Upper lobe of left lung (tissue), 6 donors: ENCODE data around the gene CRIP2. TPM values are rescaled to one million over a fixed set of nuclear protein-coding genes. Genes with fewer than 3 reads are reported as not detected.

Experiments
- ATAC-seq, 2 donors: fragments of 200-7000 bp; cut with Tn5 transposase; one replicate each; pipeline ENCODE4 v1.9.1; 2022; ENCODE audit warnings: mild to moderate bottlenecking in 2 of 2, moderate library complexity in 2 of 2; ENCODE audit not compliant: low FRiP score in 2 of 2
- DNase-seq, 2 donors: peaks; one replicate each; pipeline ENCODE4 v3.0.0-alpha.2; 2019 to 2020
- H3K27ac ChIP-seq, 4 donors: fragments of 200-600 bp; sonication (generic); one replicate each; pipeline ENCODE4 v1.5.1; 2016 to 2019
- H3K27me3 ChIP-seq, 4 donors: fragments of 200-600 bp; sonication (generic); one replicate each; pipeline ENCODE4 v1.5.1; 2017 to 2019
- H3K36me3 ChIP-seq, 4 donors: fragments of 200-600 bp; sonication (generic); one replicate each; pipeline ENCODE4 v1.5.1; 2016 to 2019
- H3K4me1 ChIP-seq, 4 donors: fragments of 200-600 bp; sonication (generic); one replicate each; pipeline ENCODE4 v1.5.1; 2018 to 2019
- H3K4me3 ChIP-seq, 4 donors: fragments of 200-600 bp; sonication (generic); one replicate each; pipeline ENCODE4 v1.5.1; 2017 to 2019; ENCODE audit warnings: mild to moderate bottlenecking in 2 of 4, moderate library complexity in 1 of 4
- H3K9me3 ChIP-seq, 4 donors: fragments of 200-600 bp; sonication (generic); one replicate each; pipeline ENCODE4 v1.5.1; 2018 to 2019
- EP300 ChIP-seq, 4 donors: sonication (generic); formaldehyde crosslinking; IDR thresholded peaks; one replicate each; pipeline ENCODE4 v1.5.1; 2017; ENCODE audit warnings: antibody characterized with exemption in 4 of 4, control low read depth in 2 of 4
- POLR2A ChIP-seq, 4 donors: fragments of 450-650 bp; IDR thresholded peaks; one replicate each; pipeline ENCODE4 v1.5.1; 2016 to 2017; ENCODE audit warnings: antibody characterized with exemption in 4 of 4, mild to moderate bottlenecking in 2 of 4
- POLR2AphosphoS5 ChIP-seq, 2 donors: sonication (generic); formaldehyde crosslinking; IDR thresholded peaks; one replicate each; pipeline ENCODE4 v1.5.1; 2017; ENCODE audit warnings: antibody characterized with exemption in 2 of 2
- WGBS, 2 donors: methylation state at CpG; one replicate each; pipeline ENCODE4 v1.1.5; 2017 to 2018; 5-methylcytosine and 5-hydroxymethylcytosine counted together
- total RNA-seq, 6 donors: library from RNA; depleted of rRNA in 4 of 6; stranded (reverse); fragments of >200 nt in 4 of 6; gene quantifications; one replicate each; pipeline versions ENCODE4 v1.1.0 to v1.2.1, GENCODE V29; 2016 to 2021
- TF ChIP-seq, protein P1 (sequence below), 6 experiments: fragments of 450-650 bp in 4 of 6; fragments of 200-600 bp in 2 of 6; sonication (generic) in 2 of 6; IDR thresholded peaks; one replicate each; pipeline ENCODE4 v1.5.1; 2016 to 2019; ENCODE audit warnings: antibody characterized with exemption in 6 of 6
- donor health status: DM: no; HTN: no; CAD: no; lungs with moderate emphysema.
- donor health status: DM: no; HTN: yes; CAD: no; lungs with severe emphysema.

CRIP2 gene
- total RNA-seq, 6 donors from 2014 or later: 55.5 to 422 (median 190) TPM

DNA sequence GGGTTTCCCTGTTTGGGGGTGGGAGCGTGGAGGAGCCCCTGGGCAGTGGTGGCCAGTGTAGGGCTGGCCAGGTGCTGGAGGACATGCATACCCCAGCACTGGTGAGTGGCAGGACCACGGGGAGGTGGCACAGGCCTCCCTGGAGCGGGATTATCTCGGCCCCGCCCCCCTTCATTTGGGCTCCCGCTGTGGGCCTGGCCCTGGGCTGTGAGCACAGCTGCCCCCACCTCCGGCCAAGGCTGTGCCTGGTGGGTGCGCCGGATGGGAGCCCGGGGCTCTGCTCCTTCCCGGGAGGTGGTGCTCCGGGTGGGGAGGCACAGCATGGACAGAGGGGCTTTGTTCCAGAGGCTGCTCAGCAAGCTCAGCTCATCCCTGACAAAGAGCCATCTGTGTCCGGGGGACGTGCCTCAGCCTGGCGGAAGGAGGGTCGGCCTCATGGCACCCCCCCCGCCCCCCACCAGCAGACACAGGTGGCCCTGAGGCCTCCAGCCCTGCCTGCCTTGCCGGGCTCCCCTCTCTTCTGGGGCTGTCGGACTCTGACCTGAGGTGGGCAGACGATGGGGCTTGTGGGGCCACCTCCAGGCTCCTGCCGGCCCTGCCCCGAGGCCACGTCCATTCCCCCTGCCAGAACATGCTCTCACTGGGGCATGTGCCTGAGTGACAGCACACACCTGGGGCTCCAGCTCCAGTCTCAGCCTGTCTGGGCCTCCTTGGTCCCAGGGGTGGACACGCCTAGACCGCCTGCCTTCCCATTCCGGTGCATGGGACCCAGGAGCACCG, 24.8 kb downstream of the CRIP2 start:
- DNase-seq: peak; percentile 15 to 77
- 89 to 97% methylated on average over 4 to 20 of the region's 27 CpGs for WGBS, 2 donors
- TF ChIP-seq POLR2A (IDR thresholded peaks at IDR 0.05) (no peak), POLR2AphosphoS5 (IDR thresholded peaks at IDR 0.05) (no peak), EP300 (IDR thresholded peaks at IDR 0.05) (no peak)
- TF ChIP-seq, protein P1, sequence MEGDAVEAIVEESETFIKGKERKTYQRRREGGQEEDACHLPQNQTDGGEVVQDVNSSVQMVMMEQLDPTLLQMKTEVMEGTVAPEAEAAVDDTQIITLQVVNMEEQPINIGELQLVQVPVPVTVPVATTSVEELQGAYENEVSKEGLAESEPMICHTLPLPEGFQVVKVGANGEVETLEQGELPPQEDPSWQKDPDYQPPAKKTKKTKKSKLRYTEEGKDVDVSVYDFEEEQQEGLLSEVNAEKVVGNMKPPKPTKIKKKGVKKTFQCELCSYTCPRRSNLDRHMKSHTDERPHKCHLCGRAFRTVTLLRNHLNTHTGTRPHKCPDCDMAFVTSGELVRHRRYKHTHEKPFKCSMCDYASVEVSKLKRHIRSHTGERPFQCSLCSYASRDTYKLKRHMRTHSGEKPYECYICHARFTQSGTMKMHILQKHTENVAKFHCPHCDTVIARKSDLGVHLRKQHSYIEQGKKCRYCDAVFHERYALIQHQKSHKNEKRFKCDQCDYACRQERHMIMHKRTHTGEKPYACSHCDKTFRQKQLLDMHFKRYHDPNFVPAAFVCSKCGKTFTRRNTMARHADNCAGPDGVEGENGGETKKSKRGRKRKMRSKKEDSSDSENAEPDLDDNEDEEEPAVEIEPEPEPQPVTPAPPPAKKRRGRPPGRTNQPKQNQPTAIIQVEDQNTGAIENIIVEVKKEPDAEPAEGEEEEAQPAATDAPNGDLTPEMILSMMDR (IDR thresholded peaks at IDR 0.05): no peak

DNA sequence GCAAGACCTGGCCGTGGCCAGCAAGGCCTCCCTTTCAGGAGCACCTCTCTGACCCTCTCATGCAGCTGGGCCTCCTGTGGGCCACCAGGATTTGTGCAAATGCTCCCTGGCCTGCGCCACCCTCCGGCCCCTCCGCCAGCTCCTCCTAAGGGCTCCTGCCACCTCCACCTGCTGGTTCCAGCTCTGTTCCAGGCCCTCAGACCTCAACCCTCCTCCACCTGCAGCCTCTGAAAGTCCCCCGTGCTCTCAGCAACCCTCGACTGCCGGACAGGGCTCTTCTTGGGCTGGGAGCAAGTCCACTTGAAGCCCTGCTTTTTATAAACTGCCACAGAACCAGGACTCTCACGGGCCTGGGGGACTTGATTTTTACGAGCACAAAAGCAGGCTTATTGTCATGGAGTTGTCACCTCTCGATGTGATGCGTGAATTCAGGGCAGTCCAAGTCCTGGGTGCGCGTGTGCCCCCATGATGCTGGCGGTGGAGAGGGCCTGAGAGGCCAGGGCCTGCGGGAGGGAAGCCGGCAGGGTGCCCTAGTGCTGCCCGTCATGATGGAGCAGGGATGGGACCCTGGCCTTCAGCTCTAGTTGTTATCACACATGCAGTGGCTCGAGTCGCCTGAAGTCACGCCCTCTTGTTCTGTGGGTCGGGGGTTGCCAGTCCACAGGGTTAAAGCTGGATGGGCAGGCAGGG, 25.6 kb downstream of the CRIP2 start:
- no peak for ATAC-seq
- H3K36me3 ChIP-seq: peaks cover 0 to 7% (median 2%) of the 10 kb centered on the region in 4 donors
- DNase-seq: peak; percentile 6 to 75
- WGBS, 2 donors: 85 to 88% methylated on average over 18 to 21 of the region's 21 CpGs
- TF ChIP-seq, protein P1 (IDR thresholded peaks at IDR 0.05): no peak
- TF ChIP-seq POLR2AphosphoS5 (IDR thresholded peaks at IDR 0.05) (no peak), POLR2A (IDR thresholded peaks at IDR 0.05) (no peak), EP300 (IDR thresholded peaks at IDR 0.05) (no peak)
- no peaks in the 10 kb centered on the region for H3K4me1 ChIP-seq
- H3K27me3 ChIP-seq: no peaks in the 10 kb centered on the region
- H3K9me3 ChIP-seq: no peaks in the 10 kb centered on the region
- H3K27ac ChIP-seq: no peak overlapping the region
- H3K4me3 ChIP-seq: no peak overlapping the region

More for the DNA sequence above, 24.8 kb downstream of the CRIP2 start:
- no peaks in the 10 kb centered on the region for H3K9me3 ChIP-seq
- H3K27me3 ChIP-seq: no peaks in the 10 kb centered on the region
- no peak overlapping the region for H3K4me3 ChIP-seq
- H3K27ac ChIP-seq: no peak overlapping the region
- H3K36me3 ChIP-seq: peaks cover 0 to 7% (median 2%) of the 10 kb centered on the region in 4 donors
- no peaks in the 10 kb centered on the region for H3K4me1 ChIP-seq
- no peak for ATAC-seq

DNA sequence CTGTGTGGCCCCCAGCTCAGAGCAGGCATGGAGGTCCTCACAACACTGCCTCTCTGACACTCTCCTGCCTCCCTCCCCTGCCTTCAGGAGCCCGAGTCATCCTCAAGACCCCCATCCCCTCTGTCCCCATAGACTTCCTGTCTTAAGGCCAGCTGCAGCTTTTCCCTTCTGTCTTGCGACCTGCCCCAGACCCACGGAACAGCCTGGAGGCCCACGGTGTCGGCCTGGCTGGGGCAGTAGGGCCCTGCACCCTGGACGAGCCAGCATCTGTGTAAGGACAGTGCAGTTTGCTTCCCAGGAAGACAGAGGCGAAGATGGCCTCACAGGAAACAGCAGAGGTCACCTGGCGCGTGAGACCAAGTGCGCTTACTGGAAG, 26.1 kb downstream of the CRIP2 start:
- Histone ChIP-seq H3K27me3 (no peaks in the 10 kb centered on the region), H3K36me3 (peaks cover 0 to 7% (median 2%) of the 10 kb centered on the region in 4 donors), H3K9me3 (no peaks in the 10 kb centered on the region), H3K4me1 (no peaks in the 10 kb centered on the region), H3K4me3 (no peak overlapping the region), H3K27ac (no peak overlapping the region)
- no peak for ATAC-seq
- DNase-seq: peak; percentile 3 to 48
- 64 to 75% methylated on average over 7 to 10 of the region's 10 CpGs for WGBS, 2 donors
- TF ChIP-seq EP300 (IDR thresholded peaks at IDR 0.05) (no peak), POLR2A (IDR thresholded peaks at IDR 0.05) (no peak)

DNA sequence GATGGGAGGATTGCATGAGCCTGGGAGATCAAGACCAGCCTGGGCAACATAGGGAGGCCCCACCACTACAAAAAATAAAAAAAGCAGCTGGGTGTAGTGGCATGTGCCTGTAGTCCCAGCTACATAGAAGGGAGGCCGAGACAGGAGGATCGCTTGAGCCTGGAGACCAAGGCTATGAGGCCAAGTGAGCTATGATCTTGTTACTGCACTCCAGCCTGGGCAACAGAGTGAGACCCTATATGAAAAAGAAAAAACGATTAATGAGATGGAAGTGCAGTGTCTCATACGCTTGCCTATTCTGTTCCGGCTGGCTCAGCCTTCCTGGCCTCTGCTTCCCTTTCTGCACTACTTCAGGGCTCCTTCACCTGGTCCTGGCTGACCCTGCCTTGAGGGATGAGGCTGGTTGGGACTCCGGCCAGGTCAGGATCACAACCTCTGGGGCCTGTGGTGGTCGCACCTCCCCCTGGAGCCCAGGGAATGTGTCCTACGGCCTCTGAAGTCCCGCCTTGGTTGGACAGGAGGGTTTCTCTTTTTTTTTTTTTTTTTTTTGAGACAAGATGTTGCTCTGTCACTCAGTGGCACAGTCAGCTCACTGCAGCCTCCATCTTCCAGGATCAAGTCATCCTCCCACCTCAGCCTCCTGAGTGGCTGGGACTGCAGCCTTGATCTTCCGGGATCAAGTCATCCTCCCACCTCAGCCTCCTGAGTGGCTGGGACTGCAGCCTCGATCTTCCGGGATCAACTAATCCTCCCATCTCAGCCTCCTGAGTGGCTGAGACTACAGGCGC, 27.1 kb downstream of the CRIP2 start:
- 87 to 89% methylated on average over 13 of the region's 13 CpGs for WGBS, 2 donors
- ATAC-seq (no peak), DNase-seq (peak in 1 of 2 donors; percentile 19)
- H3K4me3 ChIP-seq: no peak overlapping the region
- no peaks in the 10 kb centered on the region for H3K9me3 ChIP-seq
- no peak overlapping the region for H3K27ac ChIP-seq
- no peak for TF ChIP-seq EP300 (IDR thresholded peaks at IDR 0.05)
- TF ChIP-seq POLR2AphosphoS5 (IDR thresholded peaks at IDR 0.05): no peak
- no peak for TF ChIP-seq POLR2A (IDR thresholded peaks at IDR 0.05)
- TF ChIP-seq, protein P1 (IDR thresholded peaks at IDR 0.05): no peak
- H3K36me3 ChIP-seq: peaks cover 0 to 7% (median 2%) of the 10 kb centered on the region in 4 donors
- H3K27me3 ChIP-seq: no peaks in the 10 kb centered on the region
- no peaks in the 10 kb centered on the region for H3K4me1 ChIP-seq
